Astrocyte of the spinal cord (primary cell): ENCODE data around the gene ELAC1.

Experiments
- DNase-seq: peaks from one replicate; pipeline ENCODE4 v3.0.0; 2011; ENCODE audit warnings: low read depth, low spot score
- H3K4me3 ChIP-seq: 2 replicates; pipeline ENCODE4 v1.5.1; 2011; ENCODE audit warnings: low read depth, mild to moderate bottlenecking, low read length, moderate library complexity
- CTCF ChIP-seq: IDR thresholded peaks from 2 replicates; pipeline ENCODE4 v1.5.1; 2012; ENCODE audit warnings: low read depth, mild to moderate bottlenecking, low read length, inconsistent platforms
- in situ Hi-C: cut with HindIII; loops from 2 replicates; pipeline ENCODE4 v1.10.0; 2017; ENCODE audit warnings: low sequenced_read_pairs

Gene ELAC1

GRCh38 chr18:51029378-51029693, 61.5 kb downstream of the ELAC1 start:
- peak overlapping the region; percentile 76 for H3K4me3 ChIP-seq
- in situ Hi-C loops, result no loop called here
- DNase-seq, result no peak
- TF ChIP-seq CTCF, result no peak

- peak within 1 kb of the TSS; percentile 76 for H3K4me3 ChIP-seq
- in situ Hi-C loops, result no loop called here
- DNase-seq, result peak; percentile 96
- TF ChIP-seq CTCF, result no peak
Observed at GRCh38 chr18:51029694-51030536, 62.1 kb downstream of the ELAC1 start, which contains the start of gene SMAD4. TSS of gene SMAD4 (plus strand) at chr18:51030213. CDS start at chr18:51047047, 16,834 bp downstream.

- peak; percentile 59 for DNase-seq
- H3K4me3 ChIP-seq, result peak overlapping the region; percentile 76
- in situ Hi-C loops, result no loop called here
- TF ChIP-seq CTCF, result no peak
Observed at GRCh38 chr18:51030537-51031258, 62.9 kb downstream of the ELAC1 start.

GRCh38 chr18:51032193-51032592, 64.4 kb downstream of the ELAC1 start:
- no peak for DNase-seq
- TF ChIP-seq CTCF, result no peak
- in situ Hi-C loops, result no loop called here
- H3K4me3 ChIP-seq, result peak overlapping the region; percentile 17

- no peak for DNase-seq
- H3K4me3 ChIP-seq, result no peak overlapping the region
- TF ChIP-seq CTCF, result no peak
- in situ Hi-C loops, result no loop called here
Observed at GRCh38 chr18:51037230-51037629, 69.4 kb downstream of the ELAC1 start.
